Measurements from ENCODE around the gene PPP1R16B.

GRCh38 chr20:38800882-38801281 lies 4.6 kb upstream of the PPP1R16B start:
- no peak for TF ChIP-seq POLR2A (IDR thresholded peaks at IDR 0.05)
- TF ChIP-seq CTCF (IDR thresholded peaks at IDR 0.05): no peak

All from ovary (tissue), 3 donors.